Measurements from ENCODE around the gene LRRC14B.

LRRC14B gene

GRCh38 chr5:192691-192969, 1.3 kb downstream of the LRRC14B start:
- H3K27me3 ChIP-seq (replicated peaks): peaks cover 18% of the 10 kb centered on the region
- DNase-seq: no peak
- H3K36me3 ChIP-seq (replicated peaks): no peaks in the 10 kb centered on the region
- in situ Hi-C loops (cut with HindIII; ENCODE audit: low pct_ligation_motif_present, low sequenced_read_pairs): no loop called here
- no peak for TF ChIP-seq CTCF (IDR thresholded peaks at IDR 0.05; ENCODE audit: low read depth, low read length, missing control alignments)
- no peak overlapping the region for H3K27ac ChIP-seq
- no peak overlapping the region for H3K4me3 ChIP-seq (ENCODE audit: low read depth, low read length)

GRCh38 chr5:192970-193831, 1.9 kb downstream of the LRRC14B start:
- Histone ChIP-seq H3K4me3 (ENCODE audit: low read depth, low read length) (no peak overlapping the region), H3K36me3 (replicated peaks) (no peaks in the 10 kb centered on the region), H3K27me3 (replicated peaks) (peaks cover 18% of the 10 kb centered on the region), H3K27ac (no peak overlapping the region)
- in situ Hi-C loops (cut with HindIII; ENCODE audit: low pct_ligation_motif_present, low sequenced_read_pairs): no loop called here
- no peak for TF ChIP-seq CTCF (IDR thresholded peaks at IDR 0.05; ENCODE audit: low read depth, low read length, missing control alignments)
- no peak for DNase-seq

- in situ Hi-C loops (cut with HindIII; ENCODE audit: low pct_ligation_motif_present, low sequenced_read_pairs): no loop called here
- peaks cover 18% of the 10 kb centered on the region for H3K27me3 ChIP-seq (replicated peaks)
- H3K27ac ChIP-seq: no peak overlapping the region
- TF ChIP-seq CTCF (IDR thresholded peaks at IDR 0.05; ENCODE audit: low read depth, low read length, missing control alignments): no peak
- H3K36me3 ChIP-seq (replicated peaks): no peaks in the 10 kb centered on the region
- H3K4me3 ChIP-seq (ENCODE audit: low read depth, low read length): no peak overlapping the region
- DNase-seq: no peak
Observed at GRCh38 chr5:194102-194501, 2.8 kb downstream of the LRRC14B start.

- in situ Hi-C loops (cut with HindIII; ENCODE audit: low pct_ligation_motif_present, low sequenced_read_pairs): no loop called here
- no peak overlapping the region for H3K27ac ChIP-seq
- no peak overlapping the region for H3K4me3 ChIP-seq (ENCODE audit: low read depth, low read length)
- no peaks in the 10 kb centered on the region for H3K36me3 ChIP-seq (replicated peaks)
- H3K27me3 ChIP-seq (replicated peaks): peaks cover 18% of the 10 kb centered on the region
- no peak for TF ChIP-seq CTCF (IDR thresholded peaks at IDR 0.05; ENCODE audit: low read depth, low read length, missing control alignments)
- DNase-seq: no peak
Observed at GRCh38 chr5:194603-195209, 3.4 kb downstream of the LRRC14B start.

GRCh38 chr5:195401-196160, 4.3 kb downstream of the LRRC14B start:
- no peaks in the 10 kb centered on the region for H3K36me3 ChIP-seq (replicated peaks)

More at GRCh38 chr5:195401-196160, 4.3 kb downstream of the LRRC14B start:
- Histone ChIP-seq H3K27ac (no peak overlapping the region), H3K4me3 (ENCODE audit: low read depth, low read length) (no peak overlapping the region), H3K27me3 (replicated peaks) (peaks cover 14% of the 10 kb centered on the region)
- no peak for DNase-seq
- in situ Hi-C loops (cut with HindIII; ENCODE audit: low pct_ligation_motif_present, low sequenced_read_pairs): no loop called here
- peak; percentile 47 for TF ChIP-seq CTCF (IDR thresholded peaks at IDR 0.05; ENCODE audit: low read depth, low read length, missing control alignments)
